GM18867 (cell line): Measurements from ENCODE around the gene CHST13.
"Not testable (repeated sequence)": the region's sequence is repeated elsewhere in the genome, so short reads cannot be mapped to it uniquely, and the experiment has no call there.

Experiments
- ATAC-seq: cut with Tn5 transposase; IDR thresholded peaks from one replicate; pipeline ENCODE4 v1.9.1; 2021; ENCODE audit warnings: mild to moderate bottlenecking, moderate library complexity; ENCODE audit not compliant: unreplicated experiment

The CHST13 gene

GRCh38 chr3:126525091-126525852 is 1.3 kb downstream of the CHST13 start:
- ATAC-seq = no peak

- ATAC-seq = no peak
Observed at GRCh38 chr3:126525853-126526667, 2.1 kb downstream of the CHST13 start.

GRCh38 chr3:126526668-126527005 is 2.7 kb downstream of the CHST13 start:
- ATAC-seq = no peak

GRCh38 chr3:126527006-126527405 is 3.1 kb downstream of the CHST13 start:
- ATAC-seq = no peak

GRCh38 chr3:126527455-126528211 is 3.7 kb downstream of the CHST13 start:
- no peak for ATAC-seq

- no peak for ATAC-seq
Observed at GRCh38 chr3:126528419-126528799, 4.5 kb downstream of the CHST13 start.

- no peak for ATAC-seq
Observed at GRCh38 chr3:126528800-126529541, 5.0 kb downstream of the CHST13 start.

GRCh38 chr3:126529585-126530170 is 5.7 kb downstream of the CHST13 start:
- ATAC-seq = no peak

GRCh38 chr3:126530171-126531050 is 6.5 kb downstream of the CHST13 start:
- no peak for ATAC-seq

GRCh38 chr3:126531051-126531330 is 7.0 kb downstream of the CHST13 start:
- no peak for ATAC-seq

- no peak for ATAC-seq
Observed at GRCh38 chr3:126533506-126533905, 9.6 kb downstream of the CHST13 start.

GRCh38 chr3:126534716-126535115 is 10.8 kb downstream of the CHST13 start:
- ATAC-seq = not testable (repeated sequence)

- no peak for ATAC-seq
Observed at GRCh38 chr3:126535636-126536035, 11.7 kb downstream of the CHST13 start.

GRCh38 chr3:126536126-126536525 is 12.2 kb downstream of the CHST13 start:
- ATAC-seq = no peak

GRCh38 chr3:126537116-126537729 is 13.3 kb downstream of the CHST13 start:
- ATAC-seq = no peak

- ATAC-seq = no peak
Observed at GRCh38 chr3:126537730-126538281, 13.9 kb downstream of the CHST13 start.

- ATAC-seq = no peak
Observed at GRCh38 chr3:126538316-126538715, 14.4 kb downstream of the CHST13 start.

GRCh38 chr3:126538966-126539365 is 15.0 kb downstream of the CHST13 start:
- ATAC-seq = no peak
